Uterus (tissue), 4 donors: ENCODE data around the gene EML6. TPM values are rescaled to one million over a fixed set of nuclear protein-coding genes. Genes with fewer than 3 reads are reported as not detected.

Experiments used
- small RNA-seq: library from RNA; depleted of rRNA; stranded (forward); fragments of <200 nt; gene quantifications from one replicate; pipeline ENCODE3, GENCODE V24; 2016
- total RNA-seq, 4 donors: library from RNA; depleted of rRNA in 3 of 4; stranded (reverse); fragments of >200 nt in 3 of 4; gene quantifications; one replicate each; pipeline versions ENCODE4 v1.1.0 to v1.2.4, GENCODE V29; 2014 to 2023
- donor health status: DM: yes; HTN: yes; CAD: no.

EML6 gene
- total RNA-seq, 4 donors from 2014 or later: 0.26 to 2.4 (median 1.5) TPM

Small RNA genes within 50 kb of the gene (small RNA-seq; reads per million reads assigned to genes)
- gene RNU6-433P (not detected), gene RNU7-81P (not detected)
